Neuronal stem cell (in vitro differentiated cells): ENCODE measurements around the gene SLC10A4. TPM values are rescaled to one million over a fixed set of nuclear protein-coding genes. Genes with fewer than 3 reads are reported as not detected.
"Not testable (repeated sequence)": the region's sequence is repeated elsewhere in the genome, so short reads cannot be mapped to it uniquely, and the experiment has no call there.

ENCODE experiments used
- DNase-seq: peaks from one replicate; pipeline ENCODE4 v3.0.0-alpha.2; 2013; ENCODE audit warnings: low spot score
- H2AFZ ChIP-seq: one replicate; pipeline ENCODE4 v1.6.1; 2013; ENCODE audit warnings: mild to moderate bottlenecking, low read length, inconsistent platforms
- H2AK5ac ChIP-seq: 2 replicates; pipeline ENCODE4 v1.6.1; 2013; ENCODE audit warnings: low read depth, mild to moderate bottlenecking, inconsistent platforms, low read length, moderate library complexity, mixed read lengths
- H2BK120ac ChIP-seq: 2 replicates; pipeline ENCODE4 v1.6.1; 2013; ENCODE audit warnings: low read depth, mild to moderate bottlenecking, inconsistent platforms, low read length, moderate library complexity, mixed read lengths
- H2BK12ac ChIP-seq: one replicate; pipeline ENCODE4 v1.6.1; 2013; ENCODE audit warnings: low read length, inconsistent platforms
- H2BK15ac ChIP-seq: 2 replicates; pipeline ENCODE4 v1.6.1; 2013; ENCODE audit warnings: mild to moderate bottlenecking, low read length, inconsistent platforms, mixed read lengths
- H2BK5ac ChIP-seq: one replicate; pipeline ENCODE4 v1.6.1; 2013; ENCODE audit warnings: inconsistent platforms, mild to moderate bottlenecking, low read length, moderate library complexity
- H3K14ac ChIP-seq: one replicate; pipeline ENCODE4 v1.6.1; 2013; ENCODE audit warnings: low read length, inconsistent platforms
- H3K18ac ChIP-seq: 2 replicates; pipeline ENCODE4 v1.6.1; 2013; ENCODE audit warnings: low read length, inconsistent platforms
- H3K23ac ChIP-seq: 2 replicates; pipeline ENCODE4 v1.6.1; 2013; ENCODE audit warnings: low read depth, mild to moderate bottlenecking, mixed read lengths, low read length, inconsistent platforms; ENCODE audit not compliant: poor library complexity
- H3K27ac ChIP-seq: replicated peaks from 3 replicates; pipeline ENCODE4 v1.5.1; 2013; ENCODE audit warnings: low read length, inconsistent platforms
- H3K27me3 ChIP-seq, 3 experiments: 2 replicates each; pipeline ENCODE4 v1.6.1; 2013; ENCODE audit warnings: low read length in 3 of 3, mild to moderate bottlenecking in 2 of 3, inconsistent platforms in 1 of 3, low read depth in 1 of 3, mixed read lengths in 1 of 3, moderate library complexity in 1 of 3; ENCODE audit not compliant: control insufficient read depth in 3 of 3, insufficient read depth in 3 of 3
- H3K36me3 ChIP-seq, 2 donors: replicated peaks in 1 of 2; 2 replicates each; pipeline ENCODE4 v1.6.1; 2013; ENCODE audit warnings: low read length in 2 of 2; ENCODE audit not compliant: control insufficient read depth in 2 of 2, insufficient read depth in 2 of 2
- H3K4ac ChIP-seq: 2 replicates; pipeline ENCODE4 v1.6.1; 2013; ENCODE audit warnings: inconsistent platforms, mild to moderate bottlenecking, low read length, moderate library complexity
- H3K4me1 ChIP-seq, 2 donors: 1 replicate in 1 of 2; 2 replicates in 1 of 2; pipeline ENCODE4 v1.6.1; 2013; ENCODE audit warnings: low read length in 2 of 2, low read depth in 1 of 2; ENCODE audit not compliant: control insufficient read depth in 2 of 2, insufficient read depth in 1 of 2
- H3K4me2 ChIP-seq: one replicate; pipeline ENCODE4 v1.6.1; 2013; ENCODE audit warnings: mild to moderate bottlenecking, low read length, inconsistent platforms; ENCODE audit not compliant: insufficient read depth, poor library complexity, severe bottlenecking
- H3K4me3 ChIP-seq, 2 donors: 2 replicates each; pipeline ENCODE4 v1.5.1; 2013; ENCODE audit warnings: low read length in 2 of 2, mild to moderate bottlenecking in 2 of 2, inconsistent platforms in 1 of 2, moderate library complexity in 1 of 2
- H3K79me1 ChIP-seq: one replicate; pipeline ENCODE4 v1.6.1; 2013; ENCODE audit warnings: low read depth, mild to moderate bottlenecking, inconsistent platforms, low read length, moderate library complexity
- H3K9ac ChIP-seq: one replicate; pipeline ENCODE4 v1.6.1; 2013; ENCODE audit warnings: mild to moderate bottlenecking, low read depth, low read length, inconsistent platforms; ENCODE audit not compliant: poor library complexity
- H3K9me3 ChIP-seq, 2 donors: replicated peaks in 1 of 2; 2 replicates each; pipeline versions ENCODE3 to v1.6.1; 2013; ENCODE audit warnings: low read length in 2 of 2, mild to moderate bottlenecking in 2 of 2, inconsistent platforms in 1 of 2, low read depth in 1 of 2, mixed read lengths in 1 of 2, moderate library complexity in 1 of 2; ENCODE audit not compliant: control insufficient read depth in 2 of 2, insufficient read depth in 1 of 2
- H4K8ac ChIP-seq: one replicate; pipeline ENCODE4 v1.6.1; 2013; ENCODE audit warnings: low read depth, mild to moderate bottlenecking, inconsistent platforms, low read length, moderate library complexity
- H4K91ac ChIP-seq: one replicate; pipeline ENCODE4 v1.6.1; 2013; ENCODE audit warnings: low read length, low read depth, mild to moderate bottlenecking, inconsistent platforms; ENCODE audit not compliant: poor library complexity
- WGBS, 2 donors: extraction: QIAGEN DNeasy Blood & Tissue Kit; methylation state at CpG; one replicate each; pipeline ENCODE4 v1.1.7; 2013; ENCODE audit warnings: missing lambda C conversion rate in 2 of 2, mixed read lengths in 1 of 2; ENCODE audit not compliant: insufficient read length in 2 of 2, insufficient replicate concordance in 1 of 2; ENCODE audit errors: extremely low coverage in 2 of 2; 5-methylcytosine and 5-hydroxymethylcytosine counted together
- polyA plus RNA-seq, 2 experiments: library from polyadenylated mRNA; stranded (reverse); fragments of 200-250 nt; gene quantifications; one replicate each; pipeline ENCODE4 v1.2.3, GENCODE V29; 2013

Gene SLC10A4, protein sequence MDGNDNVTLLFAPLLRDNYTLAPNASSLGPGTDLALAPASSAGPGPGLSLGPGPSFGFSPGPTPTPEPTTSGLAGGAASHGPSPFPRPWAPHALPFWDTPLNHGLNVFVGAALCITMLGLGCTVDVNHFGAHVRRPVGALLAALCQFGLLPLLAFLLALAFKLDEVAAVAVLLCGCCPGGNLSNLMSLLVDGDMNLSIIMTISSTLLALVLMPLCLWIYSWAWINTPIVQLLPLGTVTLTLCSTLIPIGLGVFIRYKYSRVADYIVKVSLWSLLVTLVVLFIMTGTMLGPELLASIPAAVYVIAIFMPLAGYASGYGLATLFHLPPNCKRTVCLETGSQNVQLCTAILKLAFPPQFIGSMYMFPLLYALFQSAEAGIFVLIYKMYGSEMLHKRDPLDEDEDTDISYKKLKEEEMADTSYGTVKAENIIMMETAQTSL
- polyA plus RNA-seq (2013, experiment 1 of 2), result 0.57 TPM
- polyA plus RNA-seq (2013, experiment 2 of 2), result 0.43 TPM

DNA sequence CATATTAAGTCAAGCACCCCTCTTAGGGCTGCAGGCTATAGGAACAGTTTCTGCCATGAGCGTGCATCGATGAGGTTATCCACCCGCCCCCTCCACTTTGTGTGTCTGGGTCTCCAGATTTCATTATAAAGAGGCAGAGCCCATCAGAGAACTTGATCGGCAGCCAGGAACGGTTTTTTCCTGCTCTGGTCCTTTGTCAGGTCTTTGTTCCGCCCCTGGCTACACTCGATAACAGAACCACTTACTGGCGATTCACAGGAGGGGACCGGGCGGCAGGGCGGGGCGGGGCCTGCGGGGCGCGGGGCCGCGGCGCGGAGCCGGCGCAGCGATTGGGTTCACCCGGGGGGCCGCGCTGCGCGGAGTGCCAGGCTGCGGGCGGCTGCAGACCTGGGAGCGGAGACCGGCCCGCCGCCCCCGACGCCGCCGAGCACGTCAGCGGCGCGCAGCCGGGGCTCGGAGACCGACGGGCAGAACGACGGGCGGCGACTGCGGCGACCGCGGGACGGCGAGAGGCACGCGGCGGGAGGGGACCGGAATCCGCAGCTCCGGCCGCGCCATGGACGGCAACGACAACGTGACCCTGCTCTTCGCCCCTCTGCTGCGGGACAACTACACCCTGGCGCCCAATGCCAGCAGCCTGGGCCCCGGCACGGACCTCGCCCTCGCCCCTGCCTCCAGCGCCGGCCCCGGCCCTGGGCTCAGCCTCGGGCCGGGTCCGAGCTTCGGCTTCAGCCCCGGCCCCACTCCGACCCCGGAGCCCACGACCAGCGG is at the start of gene SLC10A4:
TSS of gene SLC10A4 (plus strand) at position 338 of the 771 bp plus-strand sequence. CDS start at position 557, 219 bp downstream.
- H4K8ac ChIP-seq, result peak within 1 kb of the TSS; percentile 97
- H2BK5ac ChIP-seq, result no peak within 1 kb of the TSS
- DNase-seq, result peak; percentile 40
- peak within 1 kb of the TSS; percentile 52 for H2BK12ac ChIP-seq
- no CpG with 5 or more reads among the region's 85 CpGs for WGBS, 2 donors
- H2BK15ac ChIP-seq, result peak within 1 kb of the TSS; percentile 20
- H3K9me3 ChIP-seq, result peaks cover 3 to 8% of the 10 kb centered on the region in 2 donors
- H3K4me1 ChIP-seq, result peaks cover 0 to 2% of the 10 kb centered on the region in 2 donors
- peak within 1 kb of the TSS; percentile 96 for H3K18ac ChIP-seq
- H3K4me2 ChIP-seq, result peak within 1 kb of the TSS; percentile 77
- H3K23ac ChIP-seq, result peak within 1 kb of the TSS; percentile 95
- peak within 1 kb of the TSS; percentile 78 for H2AK5ac ChIP-seq
- no peak within 1 kb of the TSS for H3K4ac ChIP-seq
- H2BK120ac ChIP-seq, result peak within 1 kb of the TSS; percentile 67
- H3K79me1 ChIP-seq, result peaks cover 3% of the 10 kb centered on the region
- peak within 1 kb of the TSS; percentile 86 for H2AFZ ChIP-seq
- peak within 1 kb of the TSS; percentile 70 for H3K9ac ChIP-seq
- peak within 1 kb of the TSS; percentile 31 to 84 for H3K4me3 ChIP-seq
- H3K36me3 ChIP-seq, result no peaks in the 10 kb centered on the region
- peaks cover 3 to 30% (median 17%) of the 10 kb centered on the region in 3 experiments for H3K27me3 ChIP-seq
- H3K27ac ChIP-seq, result no peak within 1 kb of the TSS
- H4K91ac ChIP-seq, result no peak within 1 kb of the TSS
- peak within 1 kb of the TSS; percentile 97 for H3K14ac ChIP-seq

DNA sequence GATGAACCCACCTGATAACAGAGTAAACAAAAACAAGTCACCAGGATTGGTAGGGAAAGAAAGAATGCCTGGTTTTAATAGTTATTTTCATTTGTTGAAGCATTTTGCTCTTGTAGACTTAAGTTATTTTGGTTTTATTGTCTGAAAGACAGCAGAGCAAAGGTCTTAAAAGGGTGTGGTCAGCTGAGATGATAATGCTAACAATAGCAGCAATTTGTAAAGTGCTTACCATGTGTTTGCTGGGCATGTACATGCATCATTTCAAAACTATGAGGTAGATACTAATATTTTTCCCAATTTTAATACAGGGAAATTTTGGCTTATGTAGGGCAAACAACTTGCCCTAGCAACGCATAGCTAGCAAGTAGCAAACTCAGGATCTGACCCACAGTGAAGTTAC is 46.8 kb upstream of the SLC10A4 start:
- no peak for DNase-seq
- Histone ChIP-seq H2BK15ac (no peak overlapping the region), H3K79me1 (no peaks in the 10 kb centered on the region), H3K4me1 (no peaks in the 10 kb centered on the region), H3K27me3 (no peaks in the 10 kb centered on the region), H2BK12ac (no peak overlapping the region), H3K9me3 (no peaks in the 10 kb centered on the region), H2AK5ac (no peak overlapping the region), H3K4me3 (no peak overlapping the region), H3K14ac (no peak overlapping the region), H2BK5ac (no peak overlapping the region), H3K4ac (no peak overlapping the region), H3K27ac (no peak overlapping the region), H3K9ac (no peak overlapping the region), H3K36me3 (no peaks in the 10 kb centered on the region), H2BK120ac (no peak overlapping the region), H4K91ac (no peak overlapping the region), H4K8ac (no peak overlapping the region), H2AFZ (no peak overlapping the region), H3K23ac (no peak overlapping the region), H3K18ac (no peak overlapping the region), H3K4me2 (no peak overlapping the region)
- WGBS, 2 donors, result no CpG with 5 or more reads among the region's 1 CpG

DNA sequence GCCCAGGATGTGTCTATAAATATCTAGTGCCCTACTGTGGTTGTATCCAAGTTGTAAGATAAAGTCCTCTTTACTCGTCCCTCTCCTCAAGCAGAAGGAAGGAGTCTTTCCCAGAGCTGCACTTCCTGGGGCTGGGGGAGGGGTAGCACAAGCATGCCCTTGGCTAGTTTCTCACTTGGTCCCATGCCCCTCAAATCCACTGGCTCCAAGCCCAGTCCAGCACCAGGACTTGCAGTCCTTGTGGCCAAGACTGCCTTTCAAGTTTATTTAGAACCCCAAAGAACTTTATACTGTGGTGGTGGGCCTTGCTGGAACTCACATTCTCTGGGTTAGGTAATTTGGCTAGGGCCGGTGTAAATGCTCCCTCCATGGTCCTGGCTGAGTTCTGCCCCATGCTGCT is 43.2 kb upstream of the SLC10A4 start:
- no CpG with 5 or more reads among the region's 2 CpGs for WGBS, 2 donors

DNA sequence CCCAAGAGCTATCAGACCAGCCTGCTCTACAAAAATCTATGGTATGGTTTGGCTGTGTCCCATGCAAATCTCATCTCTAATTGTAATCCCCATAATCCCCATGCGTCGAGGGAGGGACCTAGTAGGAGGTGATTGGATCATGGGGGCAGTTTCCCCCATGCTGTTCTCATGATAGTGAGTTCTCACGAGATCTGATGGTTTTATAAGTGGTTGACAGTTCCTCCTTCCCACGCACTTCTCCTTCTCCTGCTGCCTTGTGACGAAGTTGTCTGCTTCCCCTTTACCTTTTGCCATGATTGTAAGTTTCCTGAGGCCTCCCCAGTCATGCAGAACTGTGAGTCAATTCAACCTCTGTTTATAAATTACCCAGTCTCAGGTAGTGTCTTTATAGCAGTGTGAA is 42.2 kb upstream of the SLC10A4 start:
- H3K4me3 ChIP-seq, H2BK120ac ChIP-seq, H3K36me3 ChIP-seq, H4K91ac ChIP-seq, H3K4me1 ChIP-seq, DNase-seq, H3K9ac ChIP-seq, H2BK15ac ChIP-seq, H3K27me3 ChIP-seq, H3K9me3 ChIP-seq, H2BK5ac ChIP-seq, H3K27ac ChIP-seq, H3K4me2 ChIP-seq, H2AK5ac ChIP-seq, H3K79me1 ChIP-seq, H3K18ac ChIP-seq, H2AFZ ChIP-seq, H3K4ac ChIP-seq, H3K14ac ChIP-seq, H4K8ac ChIP-seq, H2BK12ac ChIP-seq, H3K23ac ChIP-seq: not testable (repeated sequence)
- no CpG with 5 or more reads among the region's 5 CpGs for WGBS, 2 donors

More for the DNA sequence above, 43.2 kb upstream of the SLC10A4 start:
- no peak overlapping the region for H2BK120ac ChIP-seq
- H3K4me2 ChIP-seq, result no peak overlapping the region
- H4K91ac ChIP-seq, result no peak overlapping the region
- H3K4me1 ChIP-seq, result no peaks in the 10 kb centered on the region
- H3K4me3 ChIP-seq, result no peak overlapping the region
- H2BK5ac ChIP-seq, result no peak overlapping the region
- no peak overlapping the region for H4K8ac ChIP-seq
- H2BK12ac ChIP-seq, result no peak overlapping the region
- no peak for DNase-seq
- no peaks in the 10 kb centered on the region for H3K79me1 ChIP-seq
- H3K36me3 ChIP-seq, result no peaks in the 10 kb centered on the region
- H2BK15ac ChIP-seq, result no peak overlapping the region
- no peak overlapping the region for H3K14ac ChIP-seq
- H3K18ac ChIP-seq, result no peak overlapping the region
- peak overlapping the region; percentile 7 for H2AFZ ChIP-seq
- H3K9ac ChIP-seq, result no peak overlapping the region
- no peak overlapping the region for H2AK5ac ChIP-seq
- no peak overlapping the region for H3K23ac ChIP-seq
- no peak overlapping the region for H3K27ac ChIP-seq
- H3K9me3 ChIP-seq, result no peaks in the 10 kb centered on the region
- no peak overlapping the region for H3K4ac ChIP-seq
- no peaks in the 10 kb centered on the region for H3K27me3 ChIP-seq
